ENCODE results near the gene WDR18. TPM values are rescaled to one million over a fixed set of nuclear protein-coding genes. Genes with fewer than 3 reads are reported as not detected.

WDR18 gene
- total and polyA plus RNA-seq, 8 donors, result 12.3 to 84.8 (median 23.3) TPM

- DNase-seq, result peak in 4 of 6 donors; percentile 50 to 78 (median 57)
- intact Hi-C loops (cut with DNase I), result no loop called here
- Histone ChIP-seq H3K27me3 (no peaks in the 10 kb centered on the region), H3K27ac (peak overlapping the region in 2 of 4 donors; percentile 33 to 42), H3K4me3 (no peak overlapping the region), H3K36me3 (no peaks in the 10 kb centered on the region), H3K4me1 (peaks cover 0 to 2% (median 0%) of the 10 kb centered on the region in 3 donors), H3K9me3 (no peaks in the 10 kb centered on the region)
- peak in 3 of 4 donors; percentile 16 to 44 (median 28) for ATAC-seq
- WGBS, 2 donors, result 64 to 75% methylated on average over 26 to 27 of the region's 27 CpGs
- no peak for FAIRE-seq
- no peak for TF ChIP-seq CTCF (IDR thresholded peaks at IDR 0.05)
These were observed 6.0 kb downstream of the WDR18 start for GRCh38 chr19:990119-990571.

GRCh38 chr19:990746-991145 is 6.6 kb downstream of the WDR18 start:
- FAIRE-seq, result no peak
- DNase-seq, result peak in 3 of 6 donors; percentile 43 to 79 (median 57)
- Histone ChIP-seq H3K4me1 (no peaks in the 10 kb centered on the region), H3K27ac (peak overlapping the region in 2 of 4 donors; percentile 42 to 54), H3K27me3 (peaks cover 0 to 2% (median 0%) of the 10 kb centered on the region in 4 donors), H3K4me3 (no peak overlapping the region), H3K9me3 (no peaks in the 10 kb centered on the region), H3K36me3 (no peaks in the 10 kb centered on the region)
- ATAC-seq, result no peak
- 86 to 87% methylated on average over 23 of the region's 23 CpGs for WGBS, 2 donors
- TF ChIP-seq CTCF (IDR thresholded peaks at IDR 0.05), result no peak
- intact Hi-C loops (cut with DNase I), result no loop called here

GRCh38 chr19:991174-991931 is 7.2 kb downstream of the WDR18 start:
- no peaks in the 10 kb centered on the region for H3K4me1 ChIP-seq
- intact Hi-C loops (cut with DNase I), result no loop called here
- no peaks in the 10 kb centered on the region for H3K9me3 ChIP-seq
- no peak overlapping the region for H3K4me3 ChIP-seq
- FAIRE-seq (no peak), ATAC-seq (peak in 2 of 4 donors; percentile 23 to 25), DNase-seq (peak in 3 of 6 donors; percentile 57 to 81 (median 65))
- WGBS, 2 donors, result 78 to 87% methylated on average over 29 to 43 of the region's 47 CpGs
- no peak overlapping the region for H3K27ac ChIP-seq
- no peaks in the 10 kb centered on the region for H3K36me3 ChIP-seq
- no peak for TF ChIP-seq CTCF (IDR thresholded peaks at IDR 0.05)
- H3K27me3 ChIP-seq, result peaks cover 0 to 6% (median 0%) of the 10 kb centered on the region in 4 donors

- H3K4me1 ChIP-seq, result no peaks in the 10 kb centered on the region
- no peak for TF ChIP-seq CTCF (IDR thresholded peaks at IDR 0.05)
- intact Hi-C loops (cut with DNase I), result no loop called here
- ATAC-seq (no peak), DNase-seq (peak in 2 of 6 donors; percentile 57 to 68), FAIRE-seq (no peak)
- no peaks in the 10 kb centered on the region for H3K36me3 ChIP-seq
- no peak overlapping the region for H3K27ac ChIP-seq
- no peaks in the 10 kb centered on the region for H3K9me3 ChIP-seq
- 93 to 96% methylated on average over 36 to 42 of the region's 42 CpGs for WGBS, 2 donors
- no peak overlapping the region for H3K4me3 ChIP-seq
- peaks cover 0 to 6% (median 0%) of the 10 kb centered on the region in 4 donors for H3K27me3 ChIP-seq
These were observed 8.0 kb downstream of the WDR18 start for GRCh38 chr19:991932-992669.
